Coronary artery (tissue), 2 donors: ENCODE results near the gene BTG4.

Experiments
- DNase-seq: peaks from one replicate; pipeline ENCODE4 v3.0.0-alpha.2; 2017; ENCODE audit warnings: low spot score
- H3K27ac ChIP-seq, 2 donors: fragments of 200-600 bp; sonication (generic); one replicate each; pipeline ENCODE4 v1.5.1; 2016 to 2019
- H3K4me3 ChIP-seq: fragments of 200-600 bp; sonication (generic); 2 replicates; pipeline ENCODE4 v1.5.1; 2016; ENCODE audit warnings: mild to moderate bottlenecking, moderate library complexity
- TF ChIP-seq, protein P1 (sequence below): fragments of 200-600 bp; sonication (generic); IDR thresholded peaks from one replicate; pipeline ENCODE4 v1.5.1; 2019; ENCODE audit warnings: antibody characterized with exemption

BTG4 gene

DNA sequence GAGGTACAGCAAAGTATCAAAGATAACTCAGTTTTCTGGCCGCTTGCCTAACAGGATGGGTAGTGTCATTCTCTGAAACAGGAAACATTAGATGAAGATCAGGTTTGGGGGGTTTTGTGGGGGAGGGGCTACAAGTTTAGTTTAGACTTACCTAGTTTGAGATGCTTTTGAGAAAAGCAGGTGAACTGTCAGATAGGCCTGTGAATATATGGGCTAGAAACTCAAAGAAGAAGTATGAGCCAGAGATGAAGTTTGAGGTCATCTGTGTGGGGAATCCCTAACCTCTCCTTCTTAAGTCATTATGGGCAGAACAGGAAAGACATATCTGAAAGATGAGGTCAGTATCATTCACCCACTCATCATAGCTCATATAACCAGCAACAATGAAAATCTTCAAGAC is 14.3 kb upstream of the BTG4 start:
- no peak for DNase-seq
- Histone ChIP-seq H3K4me3 (no peak overlapping the region), H3K27ac (no peak overlapping the region)
- TF ChIP-seq, protein P1, sequence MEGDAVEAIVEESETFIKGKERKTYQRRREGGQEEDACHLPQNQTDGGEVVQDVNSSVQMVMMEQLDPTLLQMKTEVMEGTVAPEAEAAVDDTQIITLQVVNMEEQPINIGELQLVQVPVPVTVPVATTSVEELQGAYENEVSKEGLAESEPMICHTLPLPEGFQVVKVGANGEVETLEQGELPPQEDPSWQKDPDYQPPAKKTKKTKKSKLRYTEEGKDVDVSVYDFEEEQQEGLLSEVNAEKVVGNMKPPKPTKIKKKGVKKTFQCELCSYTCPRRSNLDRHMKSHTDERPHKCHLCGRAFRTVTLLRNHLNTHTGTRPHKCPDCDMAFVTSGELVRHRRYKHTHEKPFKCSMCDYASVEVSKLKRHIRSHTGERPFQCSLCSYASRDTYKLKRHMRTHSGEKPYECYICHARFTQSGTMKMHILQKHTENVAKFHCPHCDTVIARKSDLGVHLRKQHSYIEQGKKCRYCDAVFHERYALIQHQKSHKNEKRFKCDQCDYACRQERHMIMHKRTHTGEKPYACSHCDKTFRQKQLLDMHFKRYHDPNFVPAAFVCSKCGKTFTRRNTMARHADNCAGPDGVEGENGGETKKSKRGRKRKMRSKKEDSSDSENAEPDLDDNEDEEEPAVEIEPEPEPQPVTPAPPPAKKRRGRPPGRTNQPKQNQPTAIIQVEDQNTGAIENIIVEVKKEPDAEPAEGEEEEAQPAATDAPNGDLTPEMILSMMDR: no peak

DNA sequence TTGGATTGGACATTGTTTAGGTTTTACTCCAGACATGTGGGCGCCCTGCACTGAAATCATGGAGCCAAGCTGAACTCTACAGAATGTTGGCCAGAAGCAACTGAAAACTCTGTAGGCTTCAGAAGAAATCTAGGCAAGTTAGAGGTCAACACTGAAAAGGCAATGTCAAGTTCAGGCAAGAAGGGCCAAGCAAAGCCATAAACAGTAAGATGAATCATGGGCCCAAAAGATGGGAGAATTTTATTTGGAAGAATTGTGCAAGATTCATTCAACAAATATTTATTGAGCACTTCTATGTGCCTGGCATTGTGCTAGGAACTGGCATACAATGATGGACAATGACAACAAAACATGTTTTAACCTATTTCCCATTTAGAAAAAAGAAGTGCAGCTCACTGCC is 13.3 kb upstream of the BTG4 start:
- TF ChIP-seq, protein P1: no peak
- Histone ChIP-seq H3K27ac (no peak overlapping the region), H3K4me3 (no peak overlapping the region)
- DNase-seq: no peak

DNA sequence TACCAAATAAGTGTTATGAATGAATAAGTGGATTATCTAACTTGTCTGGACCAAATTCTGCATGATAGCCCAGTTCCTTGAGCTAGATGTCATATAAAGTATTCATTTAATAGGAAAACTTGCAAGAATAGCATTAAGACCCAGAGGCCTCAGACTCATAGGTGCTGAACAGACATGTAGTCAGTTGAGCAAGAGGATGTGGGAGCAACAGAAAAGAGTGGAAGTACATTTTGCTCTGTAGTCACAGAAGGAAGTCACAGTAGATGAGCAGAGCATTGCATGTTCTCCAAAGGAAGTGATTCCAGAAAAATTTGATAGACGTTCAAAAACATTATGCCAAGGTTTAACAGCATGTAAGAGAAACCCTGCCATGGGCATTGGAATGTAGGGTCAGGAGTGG is 11.9 kb upstream of the BTG4 start:
- TF ChIP-seq, protein P1: no peak
- no peak overlapping the region for H3K4me3 ChIP-seq
- no peak for DNase-seq
- H3K27ac ChIP-seq: no peak overlapping the region

DNA sequence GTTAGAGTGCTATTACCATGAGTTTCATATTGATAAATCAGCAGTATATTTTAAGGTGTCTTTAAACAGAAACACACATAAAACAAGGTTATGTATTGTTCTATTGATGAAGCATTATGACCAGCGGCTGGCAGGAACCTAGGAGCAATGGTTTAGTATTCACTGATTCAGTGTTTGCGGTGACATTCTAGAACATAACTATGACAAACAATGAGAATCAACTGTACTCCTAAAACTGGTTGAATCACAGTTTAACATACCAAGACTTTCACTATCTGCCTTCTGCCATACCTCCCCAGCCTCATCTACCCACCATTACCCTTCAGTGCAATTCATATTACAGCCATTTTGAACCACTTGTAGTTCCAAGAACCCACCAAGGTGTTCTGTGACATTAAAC is 11.2 kb upstream of the BTG4 start:
- TF ChIP-seq, protein P1: no peak
- Histone ChIP-seq H3K4me3 (no peak overlapping the region), H3K27ac (no peak overlapping the region)
- no peak for DNase-seq

DNA sequence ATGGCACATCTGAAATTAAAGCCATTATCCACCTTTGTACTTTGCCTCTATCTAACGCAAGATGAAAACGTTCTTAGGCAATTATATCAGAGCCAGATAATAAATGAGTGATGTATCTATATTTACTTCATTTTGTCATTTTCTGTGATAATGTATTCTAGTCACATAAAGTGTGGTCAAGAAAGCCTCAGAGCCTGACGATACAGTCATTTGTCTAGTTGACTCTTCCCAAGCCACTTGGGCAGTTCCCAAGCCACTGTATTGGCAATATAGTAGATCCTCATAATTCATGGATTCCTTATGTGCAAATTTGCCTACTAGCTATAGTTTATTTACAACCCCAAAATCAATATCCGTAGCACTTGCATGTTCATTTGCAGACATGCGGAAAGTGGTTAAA is 10.2 kb upstream of the BTG4 start:
- Histone ChIP-seq H3K4me3 (no peak overlapping the region), H3K27ac (no peak overlapping the region)
- TF ChIP-seq, protein P1: no peak
- DNase-seq: no peak

DNA sequence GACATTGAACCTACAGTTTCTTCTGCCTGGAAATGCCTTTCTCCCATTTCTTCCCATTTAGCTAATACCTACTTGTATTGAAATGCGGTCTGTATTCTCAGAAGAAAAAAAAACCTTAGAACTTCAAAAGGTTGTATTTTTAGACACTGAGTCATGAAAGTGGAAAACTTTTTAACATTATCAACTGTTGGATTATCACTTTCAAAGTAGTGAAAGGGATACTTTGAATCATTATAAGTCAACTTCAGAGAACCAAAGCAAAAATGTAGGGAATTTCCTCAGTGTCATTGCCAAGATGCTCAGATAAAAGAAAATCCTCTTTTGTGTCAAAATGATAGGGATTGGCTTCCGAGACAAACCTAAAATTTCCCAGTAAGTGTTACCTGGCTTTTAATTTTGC is 8.9 kb upstream of the BTG4 start:
- TF ChIP-seq, protein P1: no peak
- no peak for DNase-seq
- H3K4me3 ChIP-seq: no peak overlapping the region
- H3K27ac ChIP-seq: no peak overlapping the region

DNA sequence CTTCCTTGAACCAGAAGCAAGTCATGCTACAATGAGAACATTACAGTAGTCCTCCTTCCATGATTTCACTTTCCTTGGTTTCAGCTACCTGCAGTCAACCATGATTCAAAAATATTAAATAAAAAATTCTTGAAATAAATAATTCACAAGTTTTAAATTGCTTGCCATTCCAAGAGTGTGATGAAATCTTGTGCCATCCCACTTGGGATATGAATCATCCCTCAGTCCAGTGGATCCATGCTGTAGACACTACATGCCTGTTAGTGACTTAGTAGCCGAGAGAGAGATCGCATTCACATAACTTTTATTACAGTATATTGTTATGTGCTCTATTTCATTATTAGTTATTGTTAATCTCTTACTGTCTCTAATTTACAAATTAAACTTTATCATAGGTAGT is 8.4 kb upstream of the BTG4 start:
- H3K4me3 ChIP-seq: no peak overlapping the region
- H3K27ac ChIP-seq: no peak overlapping the region
- TF ChIP-seq, protein P1: no peak
- no peak for DNase-seq
